Keratinocyte (primary cell): ENCODE measurements around the gene CLDN1.

ENCODE experiments used
- EZH2 ChIP-seq: IDR thresholded peaks from one replicate; pipeline ENCODE4 v1.6.1; 2012; ENCODE audit warnings: inconsistent platforms, mild to moderate bottlenecking, low read length, moderate library complexity
- TF ChIP-seq, protein P1 (sequence below), 3 experiments: IDR thresholded peaks in 1 of 3; conservative IDR thresholded peaks in 1 of 3; optimal IDR thresholded peaks in 1 of 3; 2 replicates in 2 of 3; 3 replicates in 1 of 3; pipeline versions ENCODE3 to v1.5.1; 2011; ENCODE audit warnings: low read length in 3 of 3, mild to moderate bottlenecking in 3 of 3, moderate library complexity in 2 of 3, control low read depth in 1 of 3, inconsistent platforms in 1 of 3; ENCODE audit not compliant: insufficient read depth in 2 of 3; ENCODE audit errors: extremely low read depth in 1 of 3

DNA sequence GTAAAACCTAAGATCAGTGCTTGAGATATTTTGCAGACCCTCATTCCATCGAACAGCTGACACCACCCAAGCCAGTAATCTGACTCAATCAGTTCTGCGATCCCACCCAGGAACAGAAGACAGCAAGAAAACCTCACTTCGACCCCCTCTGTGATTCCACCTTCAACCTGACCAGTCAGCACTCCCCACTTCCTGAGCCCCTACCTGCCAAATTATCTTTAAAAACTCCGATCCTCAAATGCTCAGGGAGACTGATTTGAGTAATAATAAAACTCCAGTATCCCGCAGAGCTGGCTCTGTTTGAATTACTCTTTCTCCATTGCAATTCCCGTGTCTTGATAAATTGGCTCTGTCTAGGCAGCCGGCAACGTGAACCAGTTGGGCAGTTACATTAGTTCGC lies 40.0 kb upstream of the CLDN1 start:
- TF ChIP-seq, protein P1, sequence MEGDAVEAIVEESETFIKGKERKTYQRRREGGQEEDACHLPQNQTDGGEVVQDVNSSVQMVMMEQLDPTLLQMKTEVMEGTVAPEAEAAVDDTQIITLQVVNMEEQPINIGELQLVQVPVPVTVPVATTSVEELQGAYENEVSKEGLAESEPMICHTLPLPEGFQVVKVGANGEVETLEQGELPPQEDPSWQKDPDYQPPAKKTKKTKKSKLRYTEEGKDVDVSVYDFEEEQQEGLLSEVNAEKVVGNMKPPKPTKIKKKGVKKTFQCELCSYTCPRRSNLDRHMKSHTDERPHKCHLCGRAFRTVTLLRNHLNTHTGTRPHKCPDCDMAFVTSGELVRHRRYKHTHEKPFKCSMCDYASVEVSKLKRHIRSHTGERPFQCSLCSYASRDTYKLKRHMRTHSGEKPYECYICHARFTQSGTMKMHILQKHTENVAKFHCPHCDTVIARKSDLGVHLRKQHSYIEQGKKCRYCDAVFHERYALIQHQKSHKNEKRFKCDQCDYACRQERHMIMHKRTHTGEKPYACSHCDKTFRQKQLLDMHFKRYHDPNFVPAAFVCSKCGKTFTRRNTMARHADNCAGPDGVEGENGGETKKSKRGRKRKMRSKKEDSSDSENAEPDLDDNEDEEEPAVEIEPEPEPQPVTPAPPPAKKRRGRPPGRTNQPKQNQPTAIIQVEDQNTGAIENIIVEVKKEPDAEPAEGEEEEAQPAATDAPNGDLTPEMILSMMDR (optimal IDR thresholded peaks at IDR 0.05 in 1 of 3, IDR thresholded peaks at IDR 0.05 in 1 of 3, conservative IDR thresholded peaks at IDR 0.05 in 1 of 3; ENCODE audit: extremely low read depth in 1 of 3, insufficient read depth in 2 of 3, low read length in 3 of 3): no peak
- TF ChIP-seq EZH2: no peak
